HepG2 (cell line): Measurements from ENCODE around the gene WDR54. TPM values are rescaled to one million over a fixed set of nuclear protein-coding genes. Genes with fewer than 3 reads are reported as not detected.

ENCODE experiments used
- ATAD3A ChIP-seq: sonication (generic); formaldehyde crosslinking; IDR thresholded peaks from 2 replicates; pipeline ENCODE4 v1.4.0; 2020; ENCODE audit warnings: missing genetic modification reagents
- CEBPB ChIP-seq: IDR thresholded peaks from 2 replicates; pipeline ENCODE4 v1.6.1; 2011; ENCODE audit warnings: low read depth, low read length, improper control_type of control experiment, borderline replicate concordance
- FOSL1 ChIP-seq: sonication (generic); formaldehyde crosslinking; IDR thresholded peaks from 2 replicates; pipeline ENCODE4 v1.9.0; 2021; ENCODE audit warnings: missing genetic modification reagents, borderline replicate concordance
- KDM6A ChIP-seq: IDR thresholded peaks from 2 replicates; pipeline ENCODE4 v1.6.1; 2016; ENCODE audit warnings: low read depth
- SMARCE1 ChIP-seq: fragments of 450-650 bp; IDR thresholded peaks from 2 replicates; pipeline ENCODE4 v1.6.1; 2017; ENCODE audit warnings: borderline replicate concordance
- SRF ChIP-seq: IDR thresholded peaks from 2 replicates; pipeline ENCODE4 v1.6.1; 2011; ENCODE audit warnings: mild to moderate bottlenecking, low read depth, low read length, moderate library complexity
- YEATS2 ChIP-seq: sonication (generic); formaldehyde crosslinking; IDR thresholded peaks from 2 replicates; pipeline ENCODE4 v1.4.0; 2020; ENCODE audit warnings: missing genetic modification reagents, borderline replicate concordance
- ZBTB21 ChIP-seq: sonication (generic); formaldehyde crosslinking; IDR thresholded peaks from 2 replicates; pipeline ENCODE4 v1.4.0; 2020; ENCODE audit warnings: missing genetic modification reagents
- ZBTB4 ChIP-seq: sonication (generic); formaldehyde crosslinking; IDR thresholded peaks from 2 replicates; pipeline ENCODE4 v1.4.0; 2020; ENCODE audit warnings: missing genetic modification reagents, mild to moderate bottlenecking, borderline replicate concordance
- ZNF274 ChIP-seq: sonication (generic); formaldehyde crosslinking; IDR thresholded peaks from 2 replicates; pipeline ENCODE4 v1.5.1; 2020; ENCODE audit warnings: mild to moderate bottlenecking, missing genetic modification reagents
- ZNF609 ChIP-seq: sonication (generic); formaldehyde crosslinking; IDR thresholded peaks from 2 replicates; pipeline ENCODE4 v1.4.0; 2020; ENCODE audit warnings: mild to moderate bottlenecking, missing genetic modification reagents, borderline replicate concordance
- ZNF713 ChIP-seq: sonication (generic); formaldehyde crosslinking; IDR thresholded peaks from 2 replicates; pipeline ENCODE4 v1.4.0; 2020; ENCODE audit warnings: mild to moderate bottlenecking, missing genetic modification reagents
- polyA plus RNA-seq, 8 experiments: library from polyadenylated mRNA; depleted of rRNA in 3 of 8; stranded (reverse) in 7 of 8; unstranded in 1 of 8; fragments of >200 nt; fragmentation: Illumina TruSeq in 4 of 8; extraction: Trizol in 4 of 8; gene quantifications; 2 replicates each; pipeline versions ENCODE4 v1.2.1 to v1.2.3, GENCODE V29; 2011 to 2016; ENCODE audit warnings: low read depth in 4 of 8, missing spikeins in 1 of 8, mixed read lengths in 1 of 8; ENCODE audit not compliant: insufficient read depth in 1 of 8
- total RNA-seq, 5 experiments: library from RNA; depleted of rRNA; stranded (reverse); fragments of >200 nt; fragmentation: Illumina TruSeq; extraction: Trizol; gene quantifications; 2 replicates each; pipeline ENCODE4 v1.2.3, GENCODE V29; 2016; ENCODE audit warnings: low read depth in 1 of 5
- TF ChIP-seq, protein P1 (sequence below): sonication (generic); formaldehyde crosslinking; IDR thresholded peaks from 2 replicates; pipeline ENCODE4 v1.4.0; 2020; ENCODE audit warnings: missing genetic modification reagents, borderline replicate concordance

WDR54 gene
- total and polyA plus RNA-seq, 2 of the 13 experiments (the other 11 are each of a cell fraction or from before 2014, with no cell fraction given) = 2.0 to 17.3 TPM

- TF ChIP-seq ZNF609 (CRISPR knock-in tag) (peak; percentile 83), ZNF274 (CRISPR knock-in tag) (peak; percentile 98), SMARCE1 (no peak), ATAD3A (no peak), ZNF713 (CRISPR knock-in tag) (peak; percentile 93; the same call in 1 of the 2 replicates), FOSL1 (peak; percentile 29; the same call in 1 of the 2 replicates), SRF (peak; percentile 63; the same call in 1 of the 2 replicates), KDM6A (CRISPR knock-in tag) (no peak), ZBTB21 (CRISPR knock-in tag) (peak; percentile 64; the same call in 1 of the 2 replicates), YEATS2 (peak; percentile 90; the same call in 1 of the 2 replicates), ZBTB4 (CRISPR knock-in tag) (peak; percentile 94), CEBPB (no peak)
- TF ChIP-seq, protein P1, sequence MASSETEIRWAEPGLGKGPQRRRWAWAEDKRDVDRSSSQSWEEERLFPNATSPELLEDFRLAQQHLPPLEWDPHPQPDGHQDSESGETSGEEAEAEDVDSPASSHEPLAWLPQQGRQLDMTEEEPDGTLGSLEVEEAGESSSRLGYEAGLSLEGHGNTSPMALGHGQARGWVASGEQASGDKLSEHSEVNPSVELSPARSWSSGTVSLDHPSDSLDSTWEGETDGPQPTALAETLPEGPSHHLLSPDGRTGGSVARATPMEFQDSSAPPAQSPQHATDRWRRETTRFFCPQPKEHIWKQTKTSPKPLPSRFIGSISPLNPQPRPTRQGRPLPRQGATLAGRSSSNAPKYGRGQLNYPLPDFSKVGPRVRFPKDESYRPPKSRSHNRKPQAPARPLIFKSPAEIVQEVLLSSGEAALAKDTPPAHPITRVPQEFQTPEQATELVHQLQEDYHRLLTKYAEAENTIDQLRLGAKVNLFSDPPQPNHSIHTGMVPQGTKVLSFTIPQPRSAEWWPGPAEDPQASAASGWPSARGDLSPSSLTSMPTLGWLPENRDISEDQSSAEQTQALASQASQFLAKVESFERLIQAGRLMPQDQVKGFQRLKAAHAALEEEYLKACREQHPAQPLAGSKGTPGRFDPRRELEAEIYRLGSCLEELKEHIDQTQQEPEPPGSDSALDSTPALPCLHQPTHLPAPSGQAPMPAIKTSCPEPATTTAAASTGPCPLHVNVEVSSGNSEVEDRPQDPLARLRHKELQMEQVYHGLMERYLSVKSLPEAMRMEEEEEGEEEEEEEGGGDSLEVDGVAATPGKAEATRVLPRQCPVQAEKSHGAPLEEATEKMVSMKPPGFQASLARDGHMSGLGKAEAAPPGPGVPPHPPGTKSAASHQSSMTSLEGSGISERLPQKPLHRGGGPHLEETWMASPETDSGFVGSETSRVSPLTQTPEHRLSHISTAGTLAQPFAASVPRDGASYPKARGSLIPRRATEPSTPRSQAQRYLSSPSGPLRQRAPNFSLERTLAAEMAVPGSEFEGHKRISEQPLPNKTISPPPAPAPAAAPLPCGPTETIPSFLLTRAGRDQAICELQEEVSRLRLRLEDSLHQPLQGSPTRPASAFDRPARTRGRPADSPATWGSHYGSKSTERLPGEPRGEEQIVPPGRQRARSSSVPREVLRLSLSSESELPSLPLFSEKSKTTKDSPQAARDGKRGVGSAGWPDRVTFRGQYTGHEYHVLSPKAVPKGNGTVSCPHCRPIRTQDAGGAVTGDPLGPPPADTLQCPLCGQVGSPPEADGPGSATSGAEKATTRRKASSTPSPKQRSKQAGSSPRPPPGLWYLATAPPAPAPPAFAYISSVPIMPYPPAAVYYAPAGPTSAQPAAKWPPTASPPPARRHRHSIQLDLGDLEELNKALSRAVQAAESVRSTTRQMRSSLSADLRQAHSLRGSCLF (CRISPR knock-in tag) = peak; percentile 39; the same call in 1 of the 2 replicates
Measured at GRCh38 chr2:74472086-74472944, 50.8 kb downstream of the WDR54 start, which contains the start of gene MRPL53 (continued).
